T-helper 2 cell (primary cell): ENCODE measurements around the gene ZNF552.

Experiments
- DNase-seq, 5 experiments: peaks; one replicate each; pipeline versions ENCODE4 v3.0.0 to v3.0.0-alpha.2; 2012 to 2022

ZNF552 gene

DNA sequence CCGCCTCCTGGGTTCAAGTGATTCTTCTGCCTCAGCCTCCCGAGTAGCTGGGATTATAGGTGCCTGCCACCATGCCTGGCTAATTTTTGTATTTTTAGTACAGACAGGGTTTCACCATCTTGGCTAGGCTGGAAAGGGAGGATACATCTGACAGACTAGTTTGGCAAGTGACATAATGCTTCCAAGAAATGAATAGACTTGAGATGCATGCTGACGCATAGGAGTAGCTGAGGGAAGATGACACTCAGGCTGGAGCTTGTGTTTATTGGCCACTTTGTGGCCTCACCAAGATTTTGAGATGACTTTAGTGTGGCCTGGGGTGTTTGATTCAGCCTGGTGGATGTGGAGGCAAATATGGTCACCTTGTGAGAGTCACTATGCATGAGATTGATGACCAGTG, 41.2 kb downstream of the ZNF552 start:
- DNase-seq: no peak

- no peak for DNase-seq
These were observed 43.3 kb downstream of the ZNF552 start for GRCh38 chr19:57771417-57771816.

DNA sequence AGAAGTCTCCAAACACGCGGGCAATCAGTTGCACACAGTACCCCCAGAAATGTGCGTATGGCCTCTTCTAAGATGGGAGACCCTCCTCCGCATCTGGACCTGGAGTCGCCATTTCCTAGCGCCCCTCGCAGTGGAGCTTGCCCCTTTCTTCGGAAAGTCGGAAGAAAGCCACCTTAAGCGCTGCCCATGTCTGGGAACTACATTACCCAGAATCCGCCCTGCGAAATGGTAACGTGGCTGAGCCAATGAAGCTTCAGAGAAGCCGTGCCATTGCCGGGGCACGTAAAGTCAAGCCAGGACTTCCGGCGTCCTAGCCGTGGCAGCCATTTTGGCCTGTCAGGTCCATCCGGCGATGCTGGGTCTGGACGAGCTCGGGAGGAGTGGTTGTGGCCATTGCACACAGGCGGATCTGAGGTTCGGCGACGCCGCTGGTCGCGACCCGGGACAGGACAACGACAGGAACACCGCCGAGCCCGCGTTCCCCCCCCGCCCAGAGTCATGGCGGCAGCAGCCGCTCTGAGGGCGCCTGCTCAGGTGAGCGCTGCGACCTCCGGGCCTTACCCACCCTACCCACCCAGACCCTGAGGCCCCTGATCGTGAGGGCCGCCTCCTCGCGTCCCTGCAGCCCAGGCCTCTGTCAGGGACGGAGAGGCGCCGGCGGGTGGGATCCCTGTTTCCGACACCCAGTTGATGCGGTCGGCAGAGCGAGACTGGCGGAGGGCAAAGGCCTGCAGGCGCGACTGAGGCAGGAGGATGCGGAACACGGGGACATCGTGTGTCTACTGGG, 45.2 kb downstream of the ZNF552 start, which contains the start of gene ZNF586:
Gene ZNF586 (plus strand): TSS at position 332 of the 787 bp plus-strand sequence. CDS start 167 bp downstream, at position 499.
- peak; percentile 57 to 95 (median 80) for DNase-seq

DNA sequence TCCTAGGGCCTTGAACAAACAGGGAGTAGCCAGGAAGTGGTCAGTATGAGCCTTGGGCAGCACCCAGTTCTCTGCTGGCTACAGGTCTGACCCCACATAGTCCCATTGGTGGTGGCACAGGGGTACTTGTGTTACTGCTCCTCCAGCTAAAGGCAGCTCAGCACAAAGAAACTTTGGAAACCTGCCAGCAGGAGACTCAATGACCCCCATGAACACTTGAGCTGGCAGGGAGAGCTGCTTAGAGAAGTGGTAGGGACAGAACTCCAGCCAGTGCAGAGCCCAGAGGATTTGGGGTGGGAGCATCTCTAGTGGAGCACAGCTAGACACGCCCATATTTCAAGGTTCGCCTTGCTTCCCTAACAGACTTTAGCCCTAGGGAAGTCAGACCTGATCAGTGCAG, 55.6 kb downstream of the ZNF552 start:
- no peak for DNase-seq

- DNase-seq: no peak
These were observed 56.8 kb downstream of the ZNF552 start for GRCh38 chr19:57757941-57758340.
